HL-60 (cell line): ENCODE results near the gene BCL3.
"Not testable (repeated sequence)": the region's sequence is repeated elsewhere in the genome, so short reads cannot be mapped to it uniquely, and the experiment has no call there.

Experiments
- CTCF ChIP-seq: IDR thresholded peaks from one replicate; pipeline ENCODE4 v1.5.1; 2011; ENCODE audit warnings: low read length, control low read depth, inconsistent platforms; ENCODE audit not compliant: insufficient read depth
- GABPA ChIP-seq: IDR thresholded peaks from 2 replicates; pipeline ENCODE4 v1.6.1; 2012; ENCODE audit warnings: low read depth
- POLR2AphosphoS5 ChIP-seq: IDR thresholded peaks from 2 replicates; pipeline ENCODE4 v1.6.1; 2012; ENCODE audit warnings: low read depth
- SPI1 ChIP-seq: IDR thresholded peaks from 2 replicates; pipeline ENCODE4 v1.6.1; 2012; ENCODE audit warnings: low read depth, mild to moderate bottlenecking, borderline replicate concordance

GRCh38 chr19:44781694-44782093 is 33.2 kb downstream of the BCL3 start:
- not testable (repeated sequence) for TF ChIP-seq CTCF, SPI1, POLR2AphosphoS5, GABPA
